Fibroblast of villous mesenchyme (primary cell): ENCODE results near the gene ZDHHC4. TPM values are rescaled to one million over a fixed set of nuclear protein-coding genes. Genes with fewer than 3 reads are reported as not detected.

Source experiments
- DNase-seq: peaks from one replicate; pipeline ENCODE4 v3.0.0-alpha.2; 2010; ENCODE audit warnings: low read depth
- H3K4me3 ChIP-seq: 2 replicates; pipeline ENCODE4 v1.5.1; 2011; ENCODE audit warnings: low read depth, mild to moderate bottlenecking, low read length
- total RNA-seq: library from RNA; depleted of rRNA; stranded (reverse); fragments of >200 nt; gene quantifications from 2 replicates; pipeline ENCODE4 v1.2.3, GENCODE V29; 2012
- TF ChIP-seq, protein P1 (sequence below): IDR thresholded peaks from 2 replicates; pipeline ENCODE4 v1.5.1; 2012; ENCODE audit warnings: low read depth, mild to moderate bottlenecking, low read length; ENCODE audit not compliant: insufficient read depth

The ZDHHC4 gene
- total RNA-seq, 1 donor, result 60.5 TPM

DNA sequence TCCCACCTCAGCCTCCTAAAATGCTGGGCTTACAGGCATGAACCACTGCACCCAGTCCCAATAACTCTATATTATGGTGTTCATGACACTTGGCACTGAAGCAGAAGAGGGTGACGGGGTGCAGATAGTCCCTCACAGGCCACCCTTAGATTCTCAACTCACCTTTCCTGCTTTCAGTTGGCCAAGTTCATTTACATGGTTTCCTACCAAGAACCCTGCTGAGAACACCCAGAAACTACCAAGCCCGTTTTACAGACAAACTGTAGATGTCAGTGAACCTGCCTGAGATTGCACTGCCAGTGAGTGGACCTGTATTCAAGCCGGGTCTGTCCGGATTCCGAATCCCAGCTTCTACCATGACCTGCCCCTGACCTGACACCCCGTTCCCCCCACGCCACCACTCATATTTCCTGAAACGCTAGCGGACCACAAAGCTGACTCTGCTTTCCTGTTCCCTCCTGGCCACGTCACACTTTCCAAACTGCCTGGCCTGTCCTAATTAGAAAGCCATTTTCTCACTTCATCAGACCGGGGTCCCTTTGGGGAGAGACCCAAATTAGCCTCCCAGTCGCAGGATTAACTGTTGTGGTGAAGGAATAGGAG is 43.3 kb upstream of the ZDHHC4 start:
- no peak overlapping the region for H3K4me3 ChIP-seq
- TF ChIP-seq, protein P1, sequence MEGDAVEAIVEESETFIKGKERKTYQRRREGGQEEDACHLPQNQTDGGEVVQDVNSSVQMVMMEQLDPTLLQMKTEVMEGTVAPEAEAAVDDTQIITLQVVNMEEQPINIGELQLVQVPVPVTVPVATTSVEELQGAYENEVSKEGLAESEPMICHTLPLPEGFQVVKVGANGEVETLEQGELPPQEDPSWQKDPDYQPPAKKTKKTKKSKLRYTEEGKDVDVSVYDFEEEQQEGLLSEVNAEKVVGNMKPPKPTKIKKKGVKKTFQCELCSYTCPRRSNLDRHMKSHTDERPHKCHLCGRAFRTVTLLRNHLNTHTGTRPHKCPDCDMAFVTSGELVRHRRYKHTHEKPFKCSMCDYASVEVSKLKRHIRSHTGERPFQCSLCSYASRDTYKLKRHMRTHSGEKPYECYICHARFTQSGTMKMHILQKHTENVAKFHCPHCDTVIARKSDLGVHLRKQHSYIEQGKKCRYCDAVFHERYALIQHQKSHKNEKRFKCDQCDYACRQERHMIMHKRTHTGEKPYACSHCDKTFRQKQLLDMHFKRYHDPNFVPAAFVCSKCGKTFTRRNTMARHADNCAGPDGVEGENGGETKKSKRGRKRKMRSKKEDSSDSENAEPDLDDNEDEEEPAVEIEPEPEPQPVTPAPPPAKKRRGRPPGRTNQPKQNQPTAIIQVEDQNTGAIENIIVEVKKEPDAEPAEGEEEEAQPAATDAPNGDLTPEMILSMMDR, result no peak
- no peak for DNase-seq

DNA sequence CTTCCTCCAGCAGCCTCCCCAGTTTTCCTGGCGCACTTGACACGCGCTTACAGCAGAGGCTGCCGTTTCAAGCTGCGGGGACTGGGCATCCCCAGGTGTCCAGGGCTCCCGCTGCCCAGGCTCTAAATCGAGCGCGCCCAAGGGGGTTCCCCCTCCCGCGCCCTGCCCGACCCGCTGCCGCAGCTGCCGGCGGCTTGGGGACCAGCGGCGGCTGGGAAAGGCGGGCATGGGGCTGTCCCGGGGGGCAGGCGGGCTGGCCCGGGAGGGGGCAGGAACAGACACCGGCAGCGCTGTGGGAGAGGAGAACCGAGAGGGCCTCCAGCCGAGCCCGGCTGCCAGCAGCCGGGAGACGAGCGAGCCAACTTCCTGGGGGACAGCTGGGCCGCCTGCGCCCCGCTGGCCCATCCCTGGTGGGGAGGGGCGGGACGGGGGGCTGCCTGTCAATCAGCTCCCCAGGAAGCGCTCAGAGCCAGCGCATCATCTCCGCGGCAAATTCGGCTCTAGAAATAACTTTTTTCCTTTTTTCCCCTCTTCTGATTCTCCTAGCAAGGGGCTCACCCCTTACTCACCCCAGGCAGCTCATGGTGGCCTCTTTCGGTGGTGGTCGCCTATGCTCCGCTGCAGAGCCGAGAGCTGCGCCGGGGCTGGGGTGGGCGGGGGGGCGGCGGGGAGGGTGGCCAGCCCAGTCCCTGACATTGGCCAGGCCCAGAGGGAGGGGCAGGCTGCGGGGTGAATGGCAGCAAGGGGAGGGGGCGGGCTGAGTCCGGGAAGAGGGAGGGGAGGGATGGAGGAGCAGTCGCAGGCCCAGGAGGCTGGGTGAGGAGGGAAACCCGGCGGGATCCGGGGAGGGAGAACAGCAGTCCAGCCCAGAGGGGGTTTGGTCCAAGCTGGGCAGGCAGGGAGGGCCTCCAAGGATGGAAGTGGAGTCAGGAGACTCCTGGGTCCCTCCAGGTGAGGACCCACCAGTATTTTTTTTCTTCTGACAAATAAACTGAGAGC is 40.7 kb upstream of the ZDHHC4 start:
- TF ChIP-seq, protein P1, result no peak
- DNase-seq, result no peak
- H3K4me3 ChIP-seq, result peak overlapping the region; percentile 6

DNA sequence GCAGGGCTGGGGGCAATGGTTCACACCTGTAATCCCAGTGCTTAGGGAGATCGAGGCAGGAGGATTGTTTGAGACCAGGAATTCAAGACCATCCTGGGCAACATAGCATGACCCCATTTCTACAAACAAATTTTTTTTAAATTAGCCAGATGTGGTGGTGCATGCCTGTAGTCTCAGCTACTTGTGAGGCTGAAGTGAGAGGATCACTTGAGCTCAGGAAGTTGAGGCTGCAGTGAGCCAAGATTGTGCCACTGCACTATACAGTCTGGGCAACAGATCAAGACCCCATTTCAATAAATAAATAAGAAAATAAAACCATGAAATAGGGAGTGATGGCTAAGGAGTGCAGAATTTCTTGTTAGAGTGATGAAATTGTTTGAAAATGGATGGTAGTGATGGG is 34.9 kb upstream of the ZDHHC4 start:
- H3K4me3 ChIP-seq, result no peak overlapping the region
- TF ChIP-seq, protein P1, result no peak
- DNase-seq, result no peak

DNA sequence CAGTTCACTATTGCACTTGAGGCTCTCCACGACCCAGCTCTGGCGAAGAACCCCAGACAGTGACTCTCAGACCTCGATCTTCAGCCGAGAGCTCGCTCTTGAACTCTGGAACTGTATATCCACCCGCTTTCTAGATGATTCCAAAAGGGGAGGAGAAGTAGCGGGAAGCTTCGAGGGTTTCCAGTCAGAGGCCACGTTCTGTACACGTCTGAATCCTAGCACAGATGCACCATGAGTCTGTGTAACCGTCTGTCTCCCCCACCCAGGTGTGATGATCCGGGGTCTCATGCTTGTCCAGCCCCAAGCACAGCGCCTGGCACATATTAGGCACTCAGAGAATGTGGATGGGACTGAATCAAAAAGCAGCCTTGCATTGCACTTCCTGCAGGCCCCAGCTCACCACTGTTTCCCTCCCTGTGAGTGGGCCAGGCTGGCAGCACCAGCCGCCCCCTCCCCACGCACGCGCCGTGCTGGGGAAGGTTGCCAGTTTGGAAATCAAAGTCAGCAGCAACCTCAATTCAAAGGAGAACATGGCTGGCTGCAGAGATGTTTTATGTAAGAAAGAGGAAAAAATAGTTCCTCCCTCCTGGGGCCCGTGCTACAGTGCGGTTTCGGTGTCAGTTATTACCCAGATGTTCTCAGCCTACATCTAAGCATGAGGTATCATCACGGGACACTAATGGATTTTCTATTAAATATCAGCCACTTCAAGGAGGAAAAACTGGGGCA is 31.7 kb upstream of the ZDHHC4 start:
- DNase-seq, result no peak
- TF ChIP-seq, protein P1, result no peak
- H3K4me3 ChIP-seq, result no peak overlapping the region

DNA sequence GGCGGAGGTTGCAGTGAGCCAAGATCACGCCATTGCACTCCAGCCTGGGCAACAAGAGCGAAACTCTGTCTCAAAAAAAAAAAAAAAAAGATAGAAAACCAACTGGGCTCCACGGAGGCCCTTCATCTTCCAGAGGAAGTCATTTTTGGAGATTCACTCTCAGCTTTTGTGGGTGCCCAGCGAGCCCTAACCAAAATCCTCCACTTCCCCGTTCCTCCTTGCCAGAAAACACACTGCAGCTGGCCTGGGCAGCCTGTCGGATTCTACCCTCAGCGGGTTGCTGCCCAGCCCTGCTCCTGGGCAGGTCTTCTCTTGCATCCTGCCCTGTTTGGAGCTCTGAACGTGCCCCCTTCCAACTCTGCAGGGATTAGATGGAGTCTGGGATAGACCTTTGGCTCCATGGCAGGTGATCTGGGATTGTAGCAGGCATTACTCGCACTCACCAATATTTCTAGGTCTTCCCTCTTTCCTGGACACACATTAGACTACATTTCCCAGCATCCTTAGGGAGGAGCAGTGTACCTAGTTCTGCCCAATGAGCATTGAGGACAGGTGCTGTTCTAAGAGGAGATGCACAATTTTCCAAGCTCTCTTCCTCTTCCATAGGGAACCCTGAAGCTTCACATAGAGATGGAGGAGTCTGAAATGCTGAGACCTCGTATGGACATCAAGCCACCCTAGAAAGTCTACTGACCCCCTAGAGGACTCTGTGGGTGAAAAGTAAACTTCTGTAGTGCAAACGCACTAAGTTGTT is 30.6 kb upstream of the ZDHHC4 start:
- TF ChIP-seq, protein P1, result no peak
- DNase-seq, result no peak

DNA sequence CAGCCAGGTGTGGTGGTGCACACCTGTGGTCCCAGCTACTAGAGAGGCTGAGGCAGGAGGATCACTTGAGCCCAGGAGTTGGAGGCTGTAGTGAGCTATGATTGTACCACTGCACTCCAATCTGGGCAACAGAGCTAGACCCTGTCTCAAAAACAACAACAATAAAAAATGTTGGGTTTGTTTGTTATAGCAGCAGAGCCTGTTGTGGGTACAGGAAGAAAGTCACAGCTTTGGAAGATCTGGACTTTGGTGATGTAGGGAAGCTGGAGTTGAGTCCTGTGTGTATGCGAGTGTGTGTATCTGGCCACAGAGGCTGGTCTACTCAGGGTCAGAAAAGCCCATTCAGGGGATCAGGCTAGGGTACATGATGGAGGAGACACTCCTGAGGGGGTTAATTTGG is 29.9 kb upstream of the ZDHHC4 start:
- no peak overlapping the region for H3K4me3 ChIP-seq
- TF ChIP-seq, protein P1, result no peak
- DNase-seq, result no peak

More for the DNA sequence above, 30.6 kb upstream of the ZDHHC4 start:
- no peak overlapping the region for H3K4me3 ChIP-seq
